Tibial nerve (tissue), 3 donors: ENCODE results near the gene GCSAM.

ENCODE experiments used
- POLR2A ChIP-seq, 2 donors: fragments of 450-650 bp; IDR thresholded peaks; one replicate each; pipeline ENCODE4 v1.6.1; 2017; ENCODE audit warnings: antibody characterized with exemption in 2 of 2, mild to moderate bottlenecking in 2 of 2, moderate library complexity in 2 of 2
- TF ChIP-seq, protein P1 (sequence below), 5 experiments: fragments of 200-600 bp in 3 of 5; fragments of 450-650 bp in 2 of 5; sonication (generic) in 3 of 5; IDR thresholded peaks; one replicate each; pipeline ENCODE4 v1.5.1; 2016 to 2019; ENCODE audit warnings: antibody characterized with exemption in 5 of 5, mild to moderate bottlenecking in 3 of 5, moderate library complexity in 2 of 5

DNA sequence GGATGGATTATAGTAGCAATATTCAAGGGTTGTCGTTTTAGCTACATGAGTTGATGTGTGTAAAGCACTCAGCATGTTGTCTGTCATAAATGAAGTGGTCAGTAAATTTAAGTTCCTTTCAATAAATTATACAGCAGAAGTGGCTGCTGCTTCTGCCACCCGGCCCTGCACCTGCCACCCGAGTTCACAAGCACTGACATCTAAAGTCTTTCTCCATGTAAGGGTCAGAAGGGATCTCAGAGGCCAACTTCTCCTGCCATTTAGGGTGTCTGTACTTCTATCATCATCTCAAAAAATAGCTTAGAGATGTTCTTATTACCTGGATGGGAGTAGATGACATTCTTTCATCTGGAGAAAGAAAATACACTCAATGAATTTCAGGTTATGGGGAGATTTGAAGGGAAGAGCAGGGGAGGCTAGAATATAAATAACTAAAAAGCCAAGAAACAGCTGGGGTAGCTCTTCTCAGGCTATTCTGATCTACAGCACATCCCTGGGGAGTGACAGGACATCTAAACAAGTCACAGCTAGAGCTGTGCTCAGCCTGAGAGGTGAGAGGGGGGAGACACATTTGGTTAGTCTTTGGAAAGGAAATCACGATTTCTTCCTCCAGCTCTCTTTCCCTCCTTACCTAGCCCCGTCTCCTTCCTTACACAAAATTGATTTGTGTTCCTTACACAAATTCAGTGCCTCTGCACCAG, 8.0 kb downstream of the GCSAM start:
- TF ChIP-seq POLR2A (IDR thresholded peaks at IDR 0.05), result no peak
- TF ChIP-seq, protein P1, sequence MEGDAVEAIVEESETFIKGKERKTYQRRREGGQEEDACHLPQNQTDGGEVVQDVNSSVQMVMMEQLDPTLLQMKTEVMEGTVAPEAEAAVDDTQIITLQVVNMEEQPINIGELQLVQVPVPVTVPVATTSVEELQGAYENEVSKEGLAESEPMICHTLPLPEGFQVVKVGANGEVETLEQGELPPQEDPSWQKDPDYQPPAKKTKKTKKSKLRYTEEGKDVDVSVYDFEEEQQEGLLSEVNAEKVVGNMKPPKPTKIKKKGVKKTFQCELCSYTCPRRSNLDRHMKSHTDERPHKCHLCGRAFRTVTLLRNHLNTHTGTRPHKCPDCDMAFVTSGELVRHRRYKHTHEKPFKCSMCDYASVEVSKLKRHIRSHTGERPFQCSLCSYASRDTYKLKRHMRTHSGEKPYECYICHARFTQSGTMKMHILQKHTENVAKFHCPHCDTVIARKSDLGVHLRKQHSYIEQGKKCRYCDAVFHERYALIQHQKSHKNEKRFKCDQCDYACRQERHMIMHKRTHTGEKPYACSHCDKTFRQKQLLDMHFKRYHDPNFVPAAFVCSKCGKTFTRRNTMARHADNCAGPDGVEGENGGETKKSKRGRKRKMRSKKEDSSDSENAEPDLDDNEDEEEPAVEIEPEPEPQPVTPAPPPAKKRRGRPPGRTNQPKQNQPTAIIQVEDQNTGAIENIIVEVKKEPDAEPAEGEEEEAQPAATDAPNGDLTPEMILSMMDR (IDR thresholded peaks at IDR 0.05), result no peak
